Measurements from ENCODE around the gene SYT9. TPM values are rescaled to one million over a fixed set of nuclear protein-coding genes. Genes with fewer than 3 reads are reported as not detected.

SYT9 gene
- polyA plus RNA-seq, 1 donor, result 0.27 TPM

DNA sequence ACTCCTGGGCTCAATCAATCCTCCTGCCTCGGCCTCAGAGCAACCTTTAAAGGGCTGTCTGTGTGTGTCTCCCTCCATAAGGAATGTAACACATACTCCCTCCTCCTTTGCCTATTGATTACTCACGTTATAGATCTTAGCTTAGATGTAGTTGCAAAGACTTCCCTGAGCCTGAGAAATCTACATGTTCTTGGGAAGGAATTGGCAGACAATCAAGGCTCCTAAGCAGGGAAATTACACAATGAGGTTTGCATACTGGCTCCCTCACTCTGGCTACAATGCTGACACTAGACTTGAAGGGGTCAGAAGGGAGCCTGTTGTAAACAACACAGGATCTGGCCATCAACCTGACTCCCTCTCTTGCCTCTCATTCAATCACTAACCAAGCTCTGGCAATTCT lies 228.4 kb downstream of the SYT9 start:
- peak; percentile 24 for DNase-seq

DNA sequence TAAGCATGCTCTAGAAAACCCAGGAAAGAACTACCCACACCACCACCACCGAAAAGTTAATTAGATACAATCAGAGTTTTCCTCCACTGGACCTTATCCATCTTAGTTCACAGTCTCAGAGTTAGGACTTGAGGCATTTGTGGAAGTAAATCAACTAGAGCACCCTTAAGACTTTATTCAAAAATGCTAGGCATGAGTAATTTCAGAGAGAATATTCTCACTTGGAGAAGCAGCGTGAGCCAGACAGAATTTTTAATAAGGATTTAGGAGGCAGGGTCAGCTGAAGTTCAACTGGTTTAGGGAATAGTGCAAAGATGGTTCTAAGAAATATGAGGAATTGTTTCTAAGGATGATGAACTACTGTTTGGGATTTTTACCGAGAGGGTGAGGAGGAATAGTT lies 232.4 kb downstream of the SYT9 start:
- no peak for DNase-seq

DNA sequence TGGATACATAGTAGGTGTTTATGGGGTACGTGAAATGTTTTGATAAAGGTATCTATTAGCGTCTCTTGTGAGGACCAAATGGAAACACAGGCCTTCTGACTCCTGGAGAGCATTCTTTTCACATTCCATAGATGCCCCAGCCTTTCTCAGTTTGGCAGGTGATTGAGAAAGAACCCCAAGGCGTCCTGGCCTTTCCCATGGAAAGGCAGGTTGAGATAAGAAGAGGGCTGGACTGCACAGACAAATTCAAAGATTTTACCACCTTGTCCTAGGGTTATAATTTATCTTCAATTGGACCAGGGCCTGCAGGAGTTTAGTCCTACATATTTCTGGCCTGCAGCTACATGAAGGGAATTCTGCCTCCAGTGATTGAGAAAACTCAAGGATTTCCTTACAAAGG lies 232.9 kb downstream of the SYT9 start:
- no peak for DNase-seq

DNA sequence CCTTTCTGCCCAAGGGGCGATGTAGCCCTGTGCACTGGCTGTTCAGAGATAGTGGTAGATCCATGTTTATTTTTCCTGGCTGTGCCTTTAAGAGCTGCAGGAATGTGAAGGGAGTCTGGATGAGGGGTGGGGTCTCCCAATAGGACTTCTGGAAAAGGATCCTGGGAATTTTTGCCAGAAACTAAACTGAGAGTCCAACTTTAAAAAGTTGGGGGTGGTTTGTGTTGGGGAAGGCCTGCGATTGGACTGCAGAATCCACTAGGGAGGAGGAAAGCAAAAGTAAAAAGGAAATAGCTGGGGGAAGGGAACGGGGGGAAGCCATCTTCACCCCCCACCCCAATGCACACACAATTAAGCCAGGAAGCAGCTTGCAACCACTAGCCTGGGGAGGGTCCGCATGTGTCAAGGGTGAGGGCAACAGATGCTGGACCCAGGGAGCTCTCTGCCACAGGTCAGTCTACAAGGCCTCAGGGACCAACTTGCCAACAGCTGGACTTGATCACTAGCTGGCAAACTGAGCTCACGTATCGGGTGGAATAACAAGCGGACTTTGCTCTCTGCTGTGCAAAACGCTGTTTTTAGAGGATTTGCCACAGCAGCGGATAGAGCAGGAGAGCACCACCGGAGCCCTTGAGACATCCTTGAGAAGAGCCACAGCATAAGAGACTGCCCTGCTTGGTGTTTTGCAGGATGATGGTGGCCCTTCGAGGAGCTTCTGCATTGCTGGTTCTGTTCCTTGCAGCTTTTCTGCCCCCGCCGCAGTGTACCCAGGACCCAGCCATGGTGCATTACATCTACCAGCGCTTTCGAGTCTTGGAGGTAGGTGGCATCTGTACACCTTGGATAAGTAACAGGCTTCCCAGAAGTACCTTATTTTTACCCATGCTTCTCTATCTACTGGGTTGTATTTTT lies 233.7 kb downstream of the SYT9 start, which contains the start of gene OLFML1:
Gene OLFML1, plus strand, starts transcription at position 321 of the 912 bp plus-strand sequence. Its CDS starts 370 bp downstream, at position 691.
- peak; percentile 86 for DNase-seq

DNA sequence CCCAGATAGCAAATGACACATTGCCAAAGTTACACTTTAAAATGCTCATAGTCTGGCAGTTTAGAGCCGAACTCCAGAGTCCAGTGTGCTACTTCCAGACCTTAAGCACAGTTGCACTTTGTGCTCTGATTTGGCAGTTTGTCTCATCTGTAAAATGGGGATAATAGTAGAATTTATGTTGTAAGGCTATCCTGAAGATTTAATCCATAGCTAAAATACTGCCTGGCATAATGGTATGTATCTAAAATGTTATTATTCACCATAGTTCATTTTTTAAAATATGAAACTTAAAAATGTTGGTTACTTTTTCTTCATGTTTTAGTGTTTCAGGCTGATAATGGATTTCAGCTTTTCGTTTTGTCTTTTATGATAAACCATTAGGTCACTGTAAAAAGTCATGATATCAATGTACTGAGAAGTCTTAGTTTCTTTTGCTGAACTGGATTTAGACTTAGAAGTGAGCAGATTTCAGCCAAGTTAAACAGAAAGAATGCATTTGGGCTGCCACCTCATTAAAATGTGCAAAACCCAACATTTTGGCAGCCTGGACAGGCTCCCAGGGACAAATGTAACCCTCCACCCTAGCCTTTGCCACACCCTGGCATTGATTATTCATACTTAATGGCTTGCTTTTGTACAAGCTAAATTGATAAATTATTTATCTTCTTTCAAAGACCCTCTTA lies 234.5 kb downstream of the SYT9 start:
- no peak for DNase-seq

DNA sequence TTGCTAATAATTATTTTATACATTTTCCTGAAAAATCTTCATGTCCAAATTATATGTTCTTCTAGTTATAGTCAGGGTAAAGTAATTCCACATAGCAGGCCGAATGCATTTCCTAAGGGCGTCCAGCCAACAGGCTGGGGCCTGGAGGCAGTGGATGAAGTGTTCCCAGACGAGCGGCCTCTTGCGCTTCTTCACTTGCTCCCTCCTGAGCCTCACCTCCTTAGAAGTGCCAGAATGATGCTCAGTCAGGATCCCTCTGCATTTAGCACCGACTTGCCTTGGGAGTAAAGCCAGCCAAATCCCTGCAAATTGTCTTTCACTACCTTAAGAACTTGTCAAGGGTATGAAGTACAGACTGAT lies 235.1 kb downstream of the SYT9 start:
- peak; percentile 77 for DNase-seq

DNA sequence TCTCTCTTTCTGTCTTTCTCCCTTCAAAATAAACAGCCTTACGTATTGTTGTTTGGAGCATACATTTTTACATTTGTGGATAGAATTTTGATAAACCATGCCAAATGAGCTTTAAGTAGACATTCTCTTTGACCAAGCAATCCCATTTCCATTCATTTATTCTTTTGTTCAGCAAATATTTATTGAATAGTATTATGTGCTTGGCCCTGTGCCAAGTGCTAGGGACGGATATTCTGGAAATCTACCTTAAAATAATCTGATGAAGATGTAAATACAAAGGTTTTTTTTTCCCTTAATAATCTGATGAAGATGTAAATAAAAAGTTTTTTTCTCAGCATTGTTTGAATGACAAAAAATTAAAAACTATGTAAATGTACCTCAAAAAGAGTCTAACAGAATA lies 235.7 kb downstream of the SYT9 start:
- no peak for DNase-seq

DNA sequence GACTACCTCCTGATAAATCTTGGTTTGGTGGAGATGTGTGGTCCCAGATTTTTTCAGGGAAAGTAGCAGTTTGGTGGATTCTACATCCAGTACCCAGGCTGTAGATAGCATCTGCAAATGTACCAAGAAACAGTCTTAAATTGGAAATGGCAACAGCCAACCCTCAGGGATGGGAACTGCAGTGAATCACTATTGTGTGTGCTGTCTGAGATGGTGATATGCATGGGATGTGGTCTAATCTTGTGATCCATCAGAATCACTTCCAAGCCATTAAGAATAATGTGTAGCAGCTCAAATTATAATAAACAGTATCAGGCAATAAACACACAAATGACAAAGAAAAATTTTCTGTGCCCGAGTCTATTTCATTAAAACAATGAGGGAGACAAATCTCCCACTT lies 237.0 kb downstream of the SYT9 start:
- no peak for DNase-seq

DNA sequence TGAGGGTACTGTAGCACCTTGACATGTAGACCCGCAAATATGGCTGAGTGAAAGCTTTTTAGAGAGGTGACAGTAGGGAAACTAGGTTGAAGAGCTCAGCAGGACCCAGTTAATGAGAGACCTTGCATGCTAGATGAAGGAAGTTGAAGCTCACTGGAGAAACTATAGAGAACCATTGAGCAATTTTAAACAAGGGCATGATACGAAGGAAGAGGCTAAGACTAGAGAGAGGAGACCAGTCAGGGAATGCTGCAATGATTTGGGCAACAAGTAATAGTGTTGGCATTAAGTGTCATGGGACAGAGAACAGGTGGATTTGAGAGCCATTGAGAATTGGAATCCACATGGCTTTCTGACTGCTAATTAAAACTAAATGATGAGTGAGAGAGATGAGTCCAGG lies 237.7 kb downstream of the SYT9 start:
- no peak for DNase-seq

DNA sequence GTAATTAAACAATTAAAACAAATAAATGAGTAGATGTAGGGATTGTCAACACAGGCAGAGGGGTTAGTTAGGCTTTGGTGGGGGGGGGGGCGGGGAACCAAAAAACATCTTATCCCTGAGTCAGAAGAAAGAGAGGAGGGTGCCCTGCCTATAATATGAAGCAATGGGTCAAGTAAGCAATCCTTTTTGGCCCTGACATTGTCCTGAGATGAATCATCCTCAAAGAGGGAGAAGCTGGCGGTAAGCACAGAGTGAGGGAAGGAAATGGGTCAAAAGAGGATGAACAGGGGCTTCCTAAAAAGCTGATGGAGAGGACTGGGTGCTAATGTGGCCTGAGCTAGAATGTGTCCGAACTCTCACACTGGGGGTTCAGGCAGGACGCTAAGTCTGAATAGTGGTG lies 238.3 kb downstream of the SYT9 start:
- no peak for DNase-seq

DNA sequence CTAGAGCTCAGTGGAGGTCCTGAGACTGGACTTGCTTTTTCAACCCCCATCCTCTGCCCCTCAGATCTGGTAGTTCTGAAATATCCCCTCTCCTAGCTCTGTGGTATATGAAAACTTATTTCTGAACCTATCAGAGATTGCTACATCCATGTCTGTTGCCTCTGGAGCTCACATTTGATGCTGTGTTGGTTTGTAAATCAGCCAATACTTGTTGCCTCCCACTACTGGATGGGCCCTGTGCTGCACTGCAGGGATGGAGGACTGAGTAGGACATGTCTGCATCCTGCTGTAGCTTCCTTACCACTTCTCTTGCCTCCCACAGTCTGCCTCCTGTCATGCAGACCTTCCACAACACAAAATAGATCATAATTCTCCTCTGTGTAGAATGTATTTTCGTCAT lies 238.8 kb downstream of the SYT9 start:
- no peak for DNase-seq

DNA sequence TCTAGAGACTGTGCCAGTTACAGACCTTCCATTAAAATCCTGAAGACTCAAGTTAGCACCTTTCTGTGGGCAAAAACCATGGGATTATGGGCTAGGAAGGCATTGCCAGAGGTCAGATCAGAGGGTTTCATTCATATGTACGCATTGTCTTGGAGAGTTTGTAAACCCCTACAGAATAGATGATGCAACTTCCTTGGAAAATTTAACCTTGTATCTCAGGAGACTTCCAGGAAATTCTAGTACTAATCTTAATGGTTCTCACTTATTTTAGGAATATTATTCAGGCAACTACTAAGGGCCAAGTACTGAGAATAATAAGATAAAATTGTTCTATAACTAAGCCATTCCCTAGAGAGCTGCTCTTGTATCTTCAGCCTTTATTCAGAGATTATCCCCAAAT lies 240.5 kb downstream of the SYT9 start:
- DNase-seq, result no peak

DNA sequence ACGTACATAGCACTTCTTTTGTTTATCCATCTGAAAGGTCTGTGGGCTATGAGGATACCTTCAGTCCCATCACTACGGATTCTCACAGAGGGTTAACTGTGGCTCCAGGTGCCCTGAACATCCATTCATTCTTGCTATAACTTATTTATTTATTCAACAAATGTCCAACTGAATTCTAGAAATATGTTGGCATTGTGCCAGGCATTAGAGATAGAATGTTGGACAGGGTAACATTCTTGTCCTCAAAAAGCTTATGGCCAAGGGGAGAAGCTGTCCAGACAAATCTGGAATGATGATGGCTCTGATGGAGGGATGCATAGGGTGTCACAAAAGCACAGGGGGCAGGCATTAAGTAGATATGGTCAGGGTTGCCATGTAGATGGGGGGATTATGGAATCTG lies 242.0 kb downstream of the SYT9 start:
- no peak for DNase-seq

DNA sequence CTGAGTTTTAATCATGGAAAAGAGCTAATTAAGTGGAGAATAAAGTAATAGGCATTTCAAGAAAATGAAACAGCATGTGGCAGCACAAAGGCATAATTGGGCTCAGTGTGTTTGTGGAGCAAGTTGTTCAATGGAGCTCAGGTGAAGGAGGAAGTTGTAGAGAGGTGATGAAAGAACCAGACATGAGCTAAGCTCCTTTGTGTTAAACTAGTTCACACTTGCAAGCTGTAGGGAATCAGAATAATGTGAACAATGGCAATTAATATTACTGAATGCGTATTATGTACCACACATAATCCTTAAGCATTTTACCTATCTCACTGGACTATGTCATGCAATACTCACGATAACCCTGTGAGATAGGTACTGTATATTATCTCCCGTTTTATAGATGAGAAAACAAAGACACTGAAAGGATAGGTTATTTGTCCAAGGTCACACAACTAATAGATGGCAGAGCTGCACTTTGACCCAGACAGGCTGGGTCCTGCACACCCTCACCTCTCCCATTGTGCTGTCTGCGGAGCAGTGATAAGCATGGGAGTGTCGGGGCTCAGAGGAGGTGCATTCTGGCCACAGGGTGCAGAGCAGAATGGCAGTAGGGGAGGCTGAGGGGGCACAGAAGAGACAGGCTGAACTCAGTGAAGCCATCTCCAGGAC lies 242.5 kb downstream of the SYT9 start:
- DNase-seq, result no peak

DNA sequence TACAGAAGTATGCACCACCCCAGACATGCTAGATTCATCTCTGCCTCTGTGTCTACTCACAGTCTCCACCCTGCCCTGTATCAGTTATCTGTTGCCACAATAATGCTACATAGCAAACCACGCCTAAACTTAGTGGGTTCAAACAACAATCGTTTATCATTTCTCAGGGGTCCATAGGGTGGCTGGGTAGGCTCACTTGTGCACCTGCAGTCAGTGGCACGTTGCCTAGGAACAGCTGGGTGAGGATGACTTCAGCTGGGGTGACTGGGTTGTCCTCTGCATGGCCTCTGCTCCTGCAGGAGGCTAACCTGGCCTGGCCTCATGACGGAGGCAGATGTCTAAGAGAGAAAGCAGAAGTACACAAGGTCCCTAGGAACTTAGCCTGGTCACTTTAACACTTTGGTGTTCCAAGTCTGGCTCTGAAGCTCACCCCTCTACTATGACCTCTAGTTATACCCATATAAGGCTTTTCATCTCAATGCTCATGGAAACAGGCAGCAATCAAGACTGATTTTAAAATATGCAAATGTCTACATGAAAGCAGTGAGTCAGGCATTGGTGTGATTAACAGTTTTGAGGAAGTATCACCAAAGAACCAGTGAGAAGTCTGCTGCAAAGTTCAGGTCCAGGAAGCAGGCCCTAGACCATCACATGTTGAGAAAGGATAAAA lies 244.3 kb downstream of the SYT9 start:
- no peak for DNase-seq

DNA sequence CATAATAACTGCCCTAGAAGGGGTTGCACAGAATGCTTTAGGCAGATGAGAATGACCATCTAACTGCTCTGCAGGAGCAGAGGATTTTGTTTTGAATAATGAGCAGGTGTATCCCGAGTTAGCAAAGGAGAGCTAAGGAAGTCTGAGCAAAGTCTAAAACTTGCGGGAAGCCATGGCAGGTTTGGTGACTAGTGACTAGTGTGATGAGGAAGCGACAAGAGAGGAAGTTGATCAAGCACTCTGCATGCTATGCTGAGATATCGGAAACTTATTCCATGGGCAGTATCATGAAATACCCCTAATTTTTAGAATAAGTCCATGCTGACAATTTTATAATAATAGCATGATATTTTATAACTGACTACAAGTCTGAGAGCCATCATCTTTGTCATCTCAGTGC lies 246.5 kb downstream of the SYT9 start:
- no peak for DNase-seq

DNA sequence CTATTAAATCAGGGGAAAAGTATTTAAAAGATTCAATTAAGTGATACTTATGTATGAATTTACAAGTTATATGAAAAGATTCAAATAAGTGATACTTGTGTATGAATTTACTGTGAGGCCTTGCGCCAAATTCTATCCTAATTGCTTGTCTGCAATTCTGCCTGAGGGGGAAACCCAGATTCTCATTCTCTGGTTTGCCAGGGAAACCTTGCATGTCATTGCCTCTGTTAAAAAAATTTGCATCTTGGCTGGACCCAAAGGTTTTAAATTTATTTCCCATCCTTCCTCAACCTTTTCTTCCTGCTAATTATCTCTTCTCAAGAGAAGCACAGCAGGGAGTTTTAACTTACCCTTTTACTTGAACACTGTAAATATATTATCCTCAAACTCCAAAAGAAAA lies 247.4 kb downstream of the SYT9 start:
- no peak for DNase-seq

DNA sequence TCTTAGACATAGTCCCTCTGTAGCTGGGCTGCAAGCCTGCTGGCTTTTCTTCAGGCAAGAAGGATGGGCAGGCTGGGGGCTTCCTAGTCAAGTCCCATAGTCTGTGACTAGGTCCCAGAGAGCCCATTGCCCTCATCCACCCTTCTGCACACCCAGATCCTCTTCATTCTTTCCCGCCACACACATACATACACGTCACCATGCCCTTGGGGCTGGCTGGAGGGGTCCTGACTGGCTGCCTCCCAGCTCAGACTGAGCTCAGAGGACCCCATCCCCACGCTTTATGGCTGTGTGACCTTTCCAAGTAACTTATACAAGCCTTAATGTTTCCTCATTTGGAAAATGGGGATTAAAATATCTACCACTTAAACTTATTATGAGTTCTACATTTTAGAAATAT lies 248.5 kb downstream of the SYT9 start:
- DNase-seq, result no peak

DNA sequence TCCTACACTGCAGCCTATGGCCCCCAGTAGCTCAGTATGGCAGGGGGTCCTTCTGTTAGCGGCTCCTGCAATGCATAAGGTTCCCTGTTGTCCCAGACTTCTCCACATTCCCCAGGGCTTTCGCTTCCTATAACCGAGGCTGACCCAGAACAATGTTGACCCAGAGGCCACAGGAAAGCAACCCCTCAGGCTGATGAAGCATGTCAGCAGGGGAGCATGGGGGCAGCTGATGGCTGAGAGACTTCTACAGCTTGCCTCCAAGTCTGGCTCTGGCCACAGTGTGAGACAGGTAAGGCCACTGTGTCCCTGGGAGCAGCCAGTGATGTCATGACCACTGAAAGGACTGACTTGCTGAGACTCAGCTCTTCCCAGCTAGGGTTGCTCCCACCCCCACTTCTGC lies 249.5 kb downstream of the SYT9 start:
- no peak for DNase-seq

DNA sequence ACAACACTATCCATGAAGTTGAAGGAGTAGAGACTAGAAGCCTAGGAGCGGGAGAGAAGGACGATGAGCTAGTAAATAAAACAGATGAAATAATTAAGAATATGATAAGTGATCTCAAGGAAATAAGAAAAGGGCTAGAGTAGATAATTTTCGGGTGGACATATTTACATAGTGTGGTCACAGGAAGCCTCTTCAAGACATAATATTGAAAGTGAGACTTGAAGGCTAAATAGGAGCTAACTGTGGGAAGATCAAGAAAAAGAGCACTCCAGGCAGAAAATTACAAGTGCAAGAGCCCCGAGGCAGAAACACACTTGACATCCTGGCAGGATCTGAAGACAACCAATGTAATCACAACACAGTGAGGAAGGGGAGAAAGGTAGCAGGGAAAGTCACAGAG lies 250.2 kb downstream of the SYT9 start:
- no peak for DNase-seq

DNA sequence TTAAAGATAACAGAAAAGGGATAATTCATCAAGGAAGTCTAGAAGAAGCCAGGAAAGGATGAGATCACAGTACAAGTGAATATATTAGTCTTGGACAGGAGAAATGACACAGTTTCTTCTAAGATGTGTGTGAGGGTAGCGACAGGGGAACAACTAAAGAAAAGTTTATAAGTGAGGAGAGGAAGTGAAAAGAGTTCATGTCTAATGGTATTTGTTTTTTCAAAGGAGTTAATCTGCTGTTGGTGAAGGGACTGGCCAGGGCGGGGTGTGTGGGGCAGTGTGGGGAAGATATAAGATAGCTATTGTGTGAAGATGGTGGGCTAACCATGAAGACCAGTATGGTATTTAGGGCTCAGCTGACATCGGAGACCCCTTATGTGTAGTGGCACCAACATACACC lies 254.5 kb downstream of the SYT9 start:
- no peak for DNase-seq

DNA sequence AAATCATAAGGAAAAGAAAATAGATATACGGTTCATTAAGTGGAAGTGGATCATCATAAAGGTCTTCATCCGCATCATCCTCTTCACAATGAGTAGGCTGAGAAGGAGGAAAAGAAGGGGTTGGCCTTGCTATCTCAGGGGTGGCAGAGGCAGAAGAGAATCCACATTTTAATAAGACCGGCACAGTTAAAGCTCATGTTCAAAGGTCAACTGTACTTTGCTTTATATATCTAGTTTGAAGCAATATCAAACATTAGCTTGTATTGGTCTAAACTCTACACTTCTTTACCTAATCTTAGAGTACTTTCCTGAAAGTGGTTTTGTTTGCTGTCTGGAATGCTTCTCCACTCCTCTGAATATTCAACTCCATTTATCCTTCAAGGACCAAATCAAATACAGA lies 256.4 kb downstream of the SYT9 start:
- DNase-seq, result no peak

DNA sequence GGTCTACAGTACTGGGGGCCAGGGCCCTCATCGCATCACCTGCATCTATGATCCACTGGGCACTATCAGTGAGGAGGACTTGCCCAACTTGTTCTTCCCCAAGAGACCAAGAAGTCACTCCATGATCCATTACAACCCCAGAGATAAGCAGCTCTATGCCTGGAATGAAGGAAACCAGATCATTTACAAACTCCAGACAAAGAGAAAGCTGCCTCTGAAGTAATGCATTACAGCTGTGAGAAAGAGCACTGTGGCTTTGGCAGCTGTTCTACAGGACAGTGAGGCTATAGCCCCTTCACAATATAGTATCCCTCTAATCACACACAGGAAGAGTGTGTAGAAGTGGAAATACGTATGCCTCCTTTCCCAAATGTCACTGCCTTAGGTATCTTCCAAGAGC lies 258.3 kb downstream of the SYT9 start:
- DNase-seq, result no peak

Data from hindlimb muscle (tissue), 1 donor.